Lower leg skin (tissue), 3 donors: ENCODE results near the gene ELMOD3.
"Not testable (repeated sequence)": the region's sequence is repeated elsewhere in the genome, so short reads cannot be mapped to it uniquely, and the experiment has no call there.

Experiments used
- POLR2A ChIP-seq, 2 donors: fragments of 450-650 bp; IDR thresholded peaks; one replicate each; pipeline ENCODE4 v1.6.1; 2016 to 2017; ENCODE audit warnings: antibody characterized with exemption in 2 of 2, mild to moderate bottlenecking in 1 of 2, moderate library complexity in 1 of 2
- TF ChIP-seq, protein P1 (sequence below), 3 donors: fragments of 450-650 bp; IDR thresholded peaks; one replicate each; pipeline ENCODE4 v1.5.1; 2016; ENCODE audit warnings: antibody characterized with exemption in 3 of 3, mild to moderate bottlenecking in 3 of 3, moderate library complexity in 2 of 3

DNA sequence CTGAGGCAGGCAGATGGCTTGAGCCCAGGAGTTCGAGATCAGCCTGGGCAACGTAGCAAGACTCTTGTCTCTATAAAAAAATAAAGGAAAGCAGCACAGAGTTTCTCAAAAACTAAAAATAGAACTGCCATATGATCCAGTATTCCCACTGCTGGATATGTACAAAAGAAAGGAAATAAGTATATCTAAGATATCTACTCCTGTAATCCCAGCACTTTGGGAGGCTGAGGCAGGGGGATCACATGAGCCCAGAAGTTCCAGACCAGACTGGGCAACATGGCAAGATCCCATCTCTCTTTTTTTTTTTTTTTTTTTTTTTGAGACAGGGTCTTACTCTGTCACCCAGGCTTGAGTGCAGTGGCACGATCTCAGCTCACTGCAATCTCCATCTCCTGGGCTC lies 24.9 kb upstream of the ELMOD3 start:
- TF ChIP-seq, protein P1, sequence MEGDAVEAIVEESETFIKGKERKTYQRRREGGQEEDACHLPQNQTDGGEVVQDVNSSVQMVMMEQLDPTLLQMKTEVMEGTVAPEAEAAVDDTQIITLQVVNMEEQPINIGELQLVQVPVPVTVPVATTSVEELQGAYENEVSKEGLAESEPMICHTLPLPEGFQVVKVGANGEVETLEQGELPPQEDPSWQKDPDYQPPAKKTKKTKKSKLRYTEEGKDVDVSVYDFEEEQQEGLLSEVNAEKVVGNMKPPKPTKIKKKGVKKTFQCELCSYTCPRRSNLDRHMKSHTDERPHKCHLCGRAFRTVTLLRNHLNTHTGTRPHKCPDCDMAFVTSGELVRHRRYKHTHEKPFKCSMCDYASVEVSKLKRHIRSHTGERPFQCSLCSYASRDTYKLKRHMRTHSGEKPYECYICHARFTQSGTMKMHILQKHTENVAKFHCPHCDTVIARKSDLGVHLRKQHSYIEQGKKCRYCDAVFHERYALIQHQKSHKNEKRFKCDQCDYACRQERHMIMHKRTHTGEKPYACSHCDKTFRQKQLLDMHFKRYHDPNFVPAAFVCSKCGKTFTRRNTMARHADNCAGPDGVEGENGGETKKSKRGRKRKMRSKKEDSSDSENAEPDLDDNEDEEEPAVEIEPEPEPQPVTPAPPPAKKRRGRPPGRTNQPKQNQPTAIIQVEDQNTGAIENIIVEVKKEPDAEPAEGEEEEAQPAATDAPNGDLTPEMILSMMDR (IDR thresholded peaks at IDR 0.05) = not testable (repeated sequence)
- not testable (repeated sequence) for TF ChIP-seq POLR2A (IDR thresholded peaks at IDR 0.05)
